HEK293 (cell line): ENCODE measurements around the gene EIF4EBP2.

ENCODE experiments used
- CTCF ChIA-PET: fragments of 350-600 bp; formaldehyde crosslinking; extraction: SDS; loops from one replicate; lab custom pipeline; 2021; ENCODE audit warnings: antibody characterized with exemption; lab: Yijun Ruan, JAX
- POLR2A ChIA-PET: fragments of 300-600 bp; formaldehyde crosslinking; extraction: SDS; loops from one replicate; lab custom pipeline; 2020; ENCODE audit warnings: antibody characterized with exemption, inconsistent platforms; lab: Yijun Ruan, JAX
- H3K27ac ChIP-seq: fragments of 200-500 bp; sonication (Bioruptor generic); 2 replicates; pipeline ENCODE4 v1.5.1; 2014; ENCODE audit warnings: low read depth, low read length, control low read depth, inconsistent platforms; ENCODE audit errors: extremely low read depth
- H3K36me3 ChIP-seq, 2 experiments: fragments of 200-500 bp in 1 of 2; sonication (Bioruptor generic) in 1 of 2; 1 replicate in 1 of 2; 2 replicates in 1 of 2; pipeline ENCODE4 v1.5.1; 2014 to 2017; ENCODE audit warnings: inconsistent platforms in 2 of 2, low read length in 2 of 2; ENCODE audit not compliant: control insufficient read depth in 2 of 2, insufficient read depth in 1 of 2
- H3K4me1 ChIP-seq: fragments of 200-500 bp; sonication (Bioruptor generic); 2 replicates; pipeline ENCODE4 v1.5.1; 2014; ENCODE audit warnings: mild to moderate bottlenecking, low read length, inconsistent platforms; ENCODE audit not compliant: control insufficient read depth, insufficient read depth
- H3K4me3 ChIP-seq: 2 replicates; pipeline ENCODE4 v1.5.1; 2011; ENCODE audit warnings: low read depth, mild to moderate bottlenecking, control low read depth, low read length, moderate library complexity
- H3K9me3 ChIP-seq: fragments of 200-500 bp; sonication (Bioruptor generic); 2 replicates; pipeline ENCODE4 v1.5.1; 2014; ENCODE audit warnings: low read depth, low read length, inconsistent platforms; ENCODE audit not compliant: control insufficient read depth, insufficient read depth
- KLF8 ChIP-seq: fragments of 450-650 bp; formaldehyde crosslinking; IDR thresholded peaks from 2 replicates; pipeline ENCODE4 v1.5.1; 2016; ENCODE audit warnings: missing biosample characterization, missing genetic modification characterization
- PRDM10 ChIP-seq: fragments of 450-650 bp; formaldehyde crosslinking; IDR thresholded peaks from 2 replicates; pipeline ENCODE4 v1.5.1; 2016; ENCODE audit warnings: missing biosample characterization, missing genetic modification characterization
- RBAK ChIP-seq: fragments of 450-650 bp; formaldehyde crosslinking; IDR thresholded peaks from 2 replicates; pipeline ENCODE4 v1.5.1; 2016; ENCODE audit warnings: missing biosample characterization, missing genetic modification characterization
- TRIM28 ChIP-seq: IDR thresholded peaks from 2 replicates; pipeline ENCODE4 v1.6.1; 2011; ENCODE audit warnings: low read length, control low read depth, borderline replicate concordance
- ZFP41 ChIP-seq: fragments of 450-650 bp; formaldehyde crosslinking; IDR thresholded peaks from 2 replicates; pipeline ENCODE4 v1.5.1; 2016; ENCODE audit warnings: missing biosample characterization, missing genetic modification characterization, borderline replicate concordance
- ZNF146 ChIP-seq: fragments of 450-650 bp; formaldehyde crosslinking; IDR thresholded peaks from 2 replicates; pipeline ENCODE4 v1.5.1; 2016; ENCODE audit warnings: missing biosample characterization, missing genetic modification characterization
- ZNF221 ChIP-seq: fragments of 450-650 bp; formaldehyde crosslinking; IDR thresholded peaks from 2 replicates; pipeline ENCODE4 v1.5.1; 2017; ENCODE audit warnings: missing biosample characterization, missing genetic modification characterization, borderline replicate concordance
- ZNF558 ChIP-seq: fragments of 450-650 bp; formaldehyde crosslinking; IDR thresholded peaks from 2 replicates; pipeline ENCODE4 v1.5.1; 2016; ENCODE audit warnings: missing biosample characterization, missing genetic modification characterization
- ZNF664 ChIP-seq: fragments of 450-650 bp; formaldehyde crosslinking; IDR thresholded peaks from 2 replicates; pipeline ENCODE4 v1.5.1; 2016; ENCODE audit warnings: missing biosample characterization, missing genetic modification characterization
- ZSCAN23 ChIP-seq: fragments of 450-650 bp; formaldehyde crosslinking; IDR thresholded peaks from 2 replicates; pipeline ENCODE4 v1.5.1; 2016; ENCODE audit warnings: missing biosample characterization, missing genetic modification characterization
- TF ChIP-seq, protein P1 (sequence below): fragments of 450-650 bp; formaldehyde crosslinking; IDR thresholded peaks from 2 replicates; pipeline ENCODE4 v1.5.1; 2016; ENCODE audit warnings: missing biosample characterization, missing genetic modification characterization
- TF ChIP-seq, protein P2 (sequence below): fragments of 450-650 bp; formaldehyde crosslinking; IDR thresholded peaks from 2 replicates; pipeline ENCODE4 v1.5.1; 2016; ENCODE audit warnings: missing biosample characterization, missing genetic modification characterization

The EIF4EBP2 gene

GRCh38 chr10:70462349-70462984 is 58.5 kb downstream of the EIF4EBP2 start (continued):
- TF ChIP-seq KLF8 (tag by site-specific recombination) (no peak), ZNF558 (tag by site-specific recombination) (peak; percentile 98), ZSCAN23 (no peak), RBAK (no peak), PRDM10 (peak; percentile 29; the same call in 1 of the 2 replicates)
- TF ChIP-seq, protein P1, sequence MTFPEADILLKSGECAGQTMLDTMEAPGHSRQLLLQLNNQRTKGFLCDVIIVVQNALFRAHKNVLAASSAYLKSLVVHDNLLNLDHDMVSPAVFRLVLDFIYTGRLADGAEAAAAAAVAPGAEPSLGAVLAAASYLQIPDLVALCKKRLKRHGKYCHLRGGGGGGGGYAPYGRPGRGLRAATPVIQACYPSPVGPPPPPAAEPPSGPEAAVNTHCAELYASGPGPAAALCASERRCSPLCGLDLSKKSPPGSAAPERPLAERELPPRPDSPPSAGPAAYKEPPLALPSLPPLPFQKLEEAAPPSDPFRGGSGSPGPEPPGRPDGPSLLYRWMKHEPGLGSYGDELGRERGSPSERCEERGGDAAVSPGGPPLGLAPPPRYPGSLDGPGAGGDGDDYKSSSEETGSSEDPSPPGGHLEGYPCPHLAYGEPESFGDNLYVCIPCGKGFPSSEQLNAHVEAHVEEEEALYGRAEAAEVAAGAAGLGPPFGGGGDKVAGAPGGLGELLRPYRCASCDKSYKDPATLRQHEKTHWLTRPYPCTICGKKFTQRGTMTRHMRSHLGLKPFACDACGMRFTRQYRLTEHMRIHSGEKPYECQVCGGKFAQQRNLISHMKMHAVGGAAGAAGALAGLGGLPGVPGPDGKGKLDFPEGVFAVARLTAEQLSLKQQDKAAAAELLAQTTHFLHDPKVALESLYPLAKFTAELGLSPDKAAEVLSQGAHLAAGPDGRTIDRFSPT (tag by site-specific recombination) = peak; percentile 85

- Histone ChIP-seq H3K4me1 (no peaks in the 10 kb centered on the region), H3K27ac (no peak overlapping the region), H3K36me3 (no peaks in the 10 kb centered on the region), H3K9me3 (no peaks in the 10 kb centered on the region), H3K4me3 (no peak overlapping the region)
- CTCF ChIA-PET = interaction anchor here (0.5 to 1.2 kb wide), 3 partner anchors 67 to 460 kb away, joined by 4 to 6 read pairs (median 5); no protein-coding TSS in a partner anchor
- POLR2A ChIA-PET = no interaction called here
- TF ChIP-seq ZNF146 (tag by site-specific recombination) (no peak), ZNF664 (tag by site-specific recombination) (peak; percentile 95)
Measured at GRCh38 chr10:70465278-70465677, 61.3 kb downstream of the EIF4EBP2 start.

DNA sequence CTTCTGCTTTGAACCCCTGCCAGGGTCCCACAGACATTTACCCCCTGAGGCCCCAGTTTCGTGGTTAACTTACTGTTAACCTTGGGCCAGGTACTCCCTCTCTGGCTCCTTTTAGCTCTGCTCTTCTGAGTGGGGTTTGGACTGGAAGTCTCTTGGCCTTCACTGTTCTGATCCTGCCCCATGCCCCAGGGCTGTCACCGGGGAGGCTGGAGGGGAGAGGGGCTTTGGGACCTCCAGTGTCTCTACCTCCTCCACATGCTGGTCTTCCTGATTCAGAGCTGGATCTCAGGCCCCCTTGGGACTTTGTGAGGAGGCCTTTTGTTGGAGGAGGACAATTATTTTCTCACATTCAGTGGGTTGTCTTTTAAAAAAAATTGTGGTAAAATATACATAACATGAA is 61.9 kb downstream of the EIF4EBP2 start:
- no peak for TF ChIP-seq ZNF221 (tag by site-specific recombination)
- no peak for TF ChIP-seq ZFP41 (tag by site-specific recombination)
- TF ChIP-seq, protein P2, sequence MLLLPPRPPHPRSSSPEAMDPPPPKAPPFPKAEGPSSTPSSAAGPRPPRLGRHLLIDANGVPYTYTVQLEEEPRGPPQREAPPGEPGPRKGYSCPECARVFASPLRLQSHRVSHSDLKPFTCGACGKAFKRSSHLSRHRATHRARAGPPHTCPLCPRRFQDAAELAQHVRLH (tag by site-specific recombination) = no peak
- TF ChIP-seq PRDM10 = no peak
- no peak for TF ChIP-seq TRIM28
- ChIA-PET CTCF (interaction anchor here (0.6 to 1.2 kb wide), 4 partner anchors 66 to 756 kb away, joined by 3 to 5 read pairs (median 4); no protein-coding TSS in a partner anchor), POLR2A (no interaction called here)
- Histone ChIP-seq H3K4me1 (no peaks in the 10 kb centered on the region), H3K27ac (no peak overlapping the region), H3K9me3 (no peaks in the 10 kb centered on the region), H3K4me3 (no peak overlapping the region), H3K36me3 (no peaks in the 10 kb centered on the region)
